ENCODE measurements around the gene DSCAM. TPM values are rescaled to one million over a fixed set of nuclear protein-coding genes. Genes with fewer than 3 reads are reported as not detected.

Gene DSCAM
- total and polyA plus RNA-seq, 4 donors = 0.02 to 0.25 (median 0.09) TPM

GRCh38 chr21:40496116-40496515 lies 350.8 kb downstream of the DSCAM start:
- no peak for TF ChIP-seq CTCF (IDR thresholded peaks at IDR 0.05; ENCODE audit: control extremely low read depth, extremely low read depth)
- H3K36me3 ChIP-seq (ENCODE audit: control insufficient read depth in 4 of 4, insufficient read depth in 4 of 4, low read length in 4 of 4) = no peaks in the 10 kb centered on the region
- no peak overlapping the region for H3K4me3 ChIP-seq
- peaks cover 0 to 3% (median 0%) of the 10 kb centered on the region in 4 donors for H3K9me3 ChIP-seq (ENCODE audit: control insufficient read depth in 4 of 4, insufficient read depth in 3 of 4, low read length in 3 of 4)
- H3K4me1 ChIP-seq (ENCODE audit: control insufficient read depth in 5 of 5, insufficient read depth in 5 of 5, low read length in 5 of 5) = no peaks in the 10 kb centered on the region
- H3K27me3 ChIP-seq (ENCODE audit: control insufficient read depth in 3 of 3, insufficient read depth in 3 of 3, low read length in 2 of 3) = no peaks in the 10 kb centered on the region
- no peak overlapping the region for H3K27ac ChIP-seq (ENCODE audit: low read depth in 1 of 2, low read length in 1 of 2)
- DNase-seq (no peak), ATAC-seq (ENCODE audit: insufficient read depth, low FRiP score) (no peak)
- H3K9ac ChIP-seq (ENCODE audit: insufficient read depth in 1 of 2, low read length in 2 of 2) = no peak overlapping the region

GRCh38 chr21:40490408-40490807 lies 356.6 kb downstream of the DSCAM start:
- 60 to 77% methylated on average over 1 of the region's 1 CpG for WGBS, 2 donors
- ATAC-seq (ENCODE audit: insufficient read depth, low FRiP score) (no peak), DNase-seq (no peak)

GRCh38 chr21:40489001-40489400 lies 358.0 kb downstream of the DSCAM start:
- no peak for ATAC-seq (ENCODE audit: insufficient read depth, low FRiP score)
- Histone ChIP-seq H3K36me3 (ENCODE audit: control insufficient read depth in 4 of 4, insufficient read depth in 4 of 4, low read length in 4 of 4) (no peaks in the 10 kb centered on the region), H3K27me3 (ENCODE audit: control insufficient read depth in 3 of 3, insufficient read depth in 3 of 3, low read length in 2 of 3) (no peaks in the 10 kb centered on the region), H3K4me3 (no peak overlapping the region), H3K27ac (ENCODE audit: low read depth in 1 of 2, low read length in 1 of 2) (no peak overlapping the region), H3K9ac (ENCODE audit: insufficient read depth in 1 of 2, low read length in 2 of 2) (no peak overlapping the region), H3K9me3 (ENCODE audit: control insufficient read depth in 4 of 4, insufficient read depth in 3 of 4, low read length in 3 of 4) (peaks cover 0 to 3% (median 0%) of the 10 kb centered on the region in 4 donors), H3K4me1 (ENCODE audit: control insufficient read depth in 5 of 5, insufficient read depth in 5 of 5, low read length in 5 of 5) (no peaks in the 10 kb centered on the region)
- TF ChIP-seq CTCF (IDR thresholded peaks at IDR 0.05; ENCODE audit: control extremely low read depth, extremely low read depth) = no peak
- no peak for DNase-seq
- WGBS, 2 donors = 86 to 88% methylated on average over 1 of the region's 1 CpG

More at GRCh38 chr21:40490408-40490807, 356.6 kb downstream of the DSCAM start:
- Histone ChIP-seq H3K4me1 (ENCODE audit: control insufficient read depth in 5 of 5, insufficient read depth in 5 of 5, low read length in 5 of 5) (no peaks in the 10 kb centered on the region), H3K9ac (ENCODE audit: insufficient read depth in 1 of 2, low read length in 2 of 2) (no peak overlapping the region), H3K27me3 (ENCODE audit: control insufficient read depth in 3 of 3, insufficient read depth in 3 of 3, low read length in 2 of 3) (no peaks in the 10 kb centered on the region), H3K9me3 (ENCODE audit: control insufficient read depth in 4 of 4, insufficient read depth in 3 of 4, low read length in 3 of 4) (peaks cover 0 to 3% (median 0%) of the 10 kb centered on the region in 4 donors), H3K4me3 (no peak overlapping the region), H3K36me3 (ENCODE audit: control insufficient read depth in 4 of 4, insufficient read depth in 4 of 4, low read length in 4 of 4) (no peaks in the 10 kb centered on the region), H3K27ac (ENCODE audit: low read depth in 1 of 2, low read length in 1 of 2) (no peak overlapping the region)
- TF ChIP-seq CTCF (IDR thresholded peaks at IDR 0.05; ENCODE audit: control extremely low read depth, extremely low read depth) = no peak

- TF ChIP-seq CTCF (IDR thresholded peaks at IDR 0.05; ENCODE audit: control extremely low read depth, extremely low read depth) = no peak
- ATAC-seq (ENCODE audit: insufficient read depth, low FRiP score) (no peak), DNase-seq (no peak)
- WGBS, 2 donors = 75 to 83% methylated on average over 9 of the region's 9 CpGs
- Histone ChIP-seq H3K27ac (ENCODE audit: low read depth in 1 of 2, low read length in 1 of 2) (no peak overlapping the region), H3K4me3 (no peak overlapping the region), H3K4me1 (ENCODE audit: control insufficient read depth in 5 of 5, insufficient read depth in 5 of 5, low read length in 5 of 5) (no peaks in the 10 kb centered on the region), H3K27me3 (ENCODE audit: control insufficient read depth in 3 of 3, insufficient read depth in 3 of 3, low read length in 2 of 3) (no peaks in the 10 kb centered on the region), H3K9ac (ENCODE audit: insufficient read depth in 1 of 2, low read length in 2 of 2) (no peak overlapping the region), H3K36me3 (ENCODE audit: control insufficient read depth in 4 of 4, insufficient read depth in 4 of 4, low read length in 4 of 4) (no peaks in the 10 kb centered on the region), H3K9me3 (ENCODE audit: control insufficient read depth in 4 of 4, insufficient read depth in 3 of 4, low read length in 3 of 4) (peaks cover 0 to 3% (median under 1%) of the 10 kb centered on the region in 4 donors)
Observed at GRCh38 chr21:40481764-40482163, 365.2 kb downstream of the DSCAM start.

All from lung (tissue), 12 donors.